HG02759 (cell line): ENCODE results near the gene SIVA1.

Source experiments
- ATAC-seq: cut with Tn5 transposase; IDR thresholded peaks from one replicate; pipeline ENCODE4 v1.9.1; 2021; ENCODE audit warnings: mild to moderate bottlenecking, moderate library complexity; ENCODE audit not compliant: unreplicated experiment

The SIVA1 gene

GRCh38 chr14:104782086-104782807, 29.3 kb downstream of the SIVA1 start:
- ATAC-seq = no peak

GRCh38 chr14:104782808-104783139, 29.8 kb downstream of the SIVA1 start:
- no peak for ATAC-seq

- ATAC-seq = no peak
These were observed 30.7 kb downstream of the SIVA1 start for GRCh38 chr14:104783484-104784217.

- ATAC-seq = no peak
These were observed 31.2 kb downstream of the SIVA1 start for GRCh38 chr14:104784218-104784568.

GRCh38 chr14:104784846-104785707, 32.1 kb downstream of the SIVA1 start:
- ATAC-seq = no peak

- no peak for ATAC-seq
These were observed 32.7 kb downstream of the SIVA1 start for GRCh38 chr14:104785708-104786080.

GRCh38 chr14:104786091-104786586, 33.2 kb downstream of the SIVA1 start:
- no peak for ATAC-seq

GRCh38 chr14:104786726-104787675, 34.1 kb downstream of the SIVA1 start:
- no peak for ATAC-seq

GRCh38 chr14:104787736-104788135, 34.8 kb downstream of the SIVA1 start:
- no peak for ATAC-seq

- ATAC-seq = no peak
These were observed 35.3 kb downstream of the SIVA1 start for GRCh38 chr14:104788161-104788818.

GRCh38 chr14:104788873-104789663, 36.1 kb downstream of the SIVA1 start:
- no peak for ATAC-seq

GRCh38 chr14:104789752-104790743, 37.1 kb downstream of the SIVA1 start:
- no peak for ATAC-seq

- ATAC-seq = no peak
These were observed 38.5 kb downstream of the SIVA1 start for GRCh38 chr14:104791425-104791824.

GRCh38 chr14:104792101-104792884, 39.3 kb downstream of the SIVA1 start:
- ATAC-seq = no peak

GRCh38 chr14:104792945-104793702, 40.2 kb downstream of the SIVA1 start:
- no peak for ATAC-seq

GRCh38 chr14:104793703-104793959, 40.7 kb downstream of the SIVA1 start:
- no peak for ATAC-seq

- no peak for ATAC-seq
These were observed 41.2 kb downstream of the SIVA1 start for GRCh38 chr14:104794099-104794498.
